Upper lobe of right lung (tissue), 1 donor: Measurements from ENCODE around the gene NELL1. TPM values are rescaled to one million over a fixed set of nuclear protein-coding genes. Genes with fewer than 3 reads are reported as not detected.

ENCODE experiments used
- ATAC-seq: fragments of 200-7000 bp; cut with Tn5 transposase; one replicate; pipeline ENCODE4 v1.9.1; 2020; ENCODE audit warnings: mild to moderate bottlenecking, moderate library complexity
- DNase-seq: peaks from one replicate; pipeline ENCODE4 v3.0.0-alpha.2; 2020
- H3K27ac ChIP-seq: fragments of 200-600 bp; one replicate; pipeline ENCODE4 v1.8.0; 2022
- H3K27me3 ChIP-seq: fragments of 200-600 bp; one replicate; pipeline ENCODE4 v1.8.0; 2022; ENCODE audit warnings: mild to moderate bottlenecking
- H3K36me3 ChIP-seq: fragments of 200-600 bp; one replicate; pipeline ENCODE4 v1.8.0; 2022
- H3K4me1 ChIP-seq: fragments of 200-600 bp; one replicate; pipeline ENCODE4 v1.8.0; 2022
- H3K4me3 ChIP-seq: fragments of 200-600 bp; one replicate; pipeline ENCODE4 v1.8.0; 2022; ENCODE audit warnings: mild to moderate bottlenecking
- H3K9me3 ChIP-seq: fragments of 200-600 bp; one replicate; pipeline ENCODE4 v1.8.0; 2022
- CTCF ChIP-seq: fragments of 200-600 bp; IDR thresholded peaks from one replicate; pipeline ENCODE4 v1.8.0; 2022; ENCODE audit warnings: antibody characterized with exemption
- intact Hi-C: fragments of 100-400 bp; cut with DNase I; formaldehyde crosslinking; loops from one replicate; pipeline ENCODE4 v1.11.0; 2022
- total RNA-seq: library from RNA; stranded (reverse); fragmentation: NEBNext Ultra II Directional; extraction: Animal tissue kit (Norgen Biotek cat#: 25700); gene quantifications from one replicate; pipeline ENCODE4 v1.2.1, GENCODE V29; 2021
- donor health status: DM: no; HTN: yes; CAD: no; lungs with severe emphysema.

Gene NELL1
- total RNA-seq, 1 donor from 2014 or later, result not detected

GRCh38 chr11:21142007-21142406, 472.6 kb downstream of the NELL1 start:
- no peak for TF ChIP-seq CTCF
- Histone ChIP-seq H3K27me3 (no peaks in the 10 kb centered on the region), H3K4me1 (no peaks in the 10 kb centered on the region), H3K36me3 (no peaks in the 10 kb centered on the region), H3K27ac (no peak overlapping the region), H3K9me3 (no peaks in the 10 kb centered on the region), H3K4me3 (no peak overlapping the region)
- intact Hi-C loops, result no loop called here
- DNase-seq (no peak), ATAC-seq (no peak)

- H3K27ac ChIP-seq, result no peak overlapping the region
Observed at GRCh38 chr11:21144531-21144930, 475.1 kb downstream of the NELL1 start.

GRCh38 chr11:21148376-21148775, 479.0 kb downstream of the NELL1 start:
- Histone ChIP-seq H3K36me3 (no peaks in the 10 kb centered on the region), H3K27ac (no peak overlapping the region), H3K27me3 (no peaks in the 10 kb centered on the region), H3K4me1 (no peaks in the 10 kb centered on the region), H3K4me3 (no peak overlapping the region), H3K9me3 (no peaks in the 10 kb centered on the region)
- ATAC-seq, result no peak
- intact Hi-C loops, result no loop called here
- no peak for TF ChIP-seq CTCF
- DNase-seq, result no peak

More at GRCh38 chr11:21144531-21144930, 475.1 kb downstream of the NELL1 start:
- Histone ChIP-seq H3K27me3 (no peaks in the 10 kb centered on the region), H3K36me3 (no peaks in the 10 kb centered on the region), H3K4me3 (no peak overlapping the region), H3K4me1 (no peaks in the 10 kb centered on the region), H3K9me3 (no peaks in the 10 kb centered on the region)
- intact Hi-C loops, result no loop called here
- DNase-seq (no peak), ATAC-seq (no peak)
- no peak for TF ChIP-seq CTCF

GRCh38 chr11:21160140-21160539, 490.8 kb downstream of the NELL1 start:
- no peak for TF ChIP-seq CTCF
- Histone ChIP-seq H3K4me3 (no peak overlapping the region), H3K36me3 (no peaks in the 10 kb centered on the region), H3K27me3 (no peaks in the 10 kb centered on the region), H3K9me3 (no peaks in the 10 kb centered on the region), H3K4me1 (no peaks in the 10 kb centered on the region), H3K27ac (no peak overlapping the region)
- no peak for ATAC-seq
- no peak for DNase-seq
- intact Hi-C loops, result no loop called here

GRCh38 chr11:21169639-21170038, 500.3 kb downstream of the NELL1 start:
- Histone ChIP-seq H3K27ac (no peak overlapping the region), H3K27me3 (no peaks in the 10 kb centered on the region), H3K4me1 (no peaks in the 10 kb centered on the region), H3K4me3 (no peak overlapping the region), H3K9me3 (no peaks in the 10 kb centered on the region), H3K36me3 (no peaks in the 10 kb centered on the region)
- DNase-seq (no peak), ATAC-seq (no peak)
- intact Hi-C loops, result no loop called here
- TF ChIP-seq CTCF, result no peak

GRCh38 chr11:21173476-21173875, 504.1 kb downstream of the NELL1 start:
- intact Hi-C loops, result no loop called here
- Histone ChIP-seq H3K27me3 (no peaks in the 10 kb centered on the region), H3K4me1 (no peaks in the 10 kb centered on the region), H3K36me3 (no peaks in the 10 kb centered on the region), H3K9me3 (no peaks in the 10 kb centered on the region), H3K27ac (no peak overlapping the region), H3K4me3 (no peak overlapping the region)
- DNase-seq, result no peak
- TF ChIP-seq CTCF, result no peak
- no peak for ATAC-seq
